C4-2B (cell line): Measurements from ENCODE around the gene ARL15.

Source experiments
- ZFX ChIP-seq: fragments of 450-650 bp; IDR thresholded peaks from 2 replicates; pipeline ENCODE4 v1.6.1; 2017
- TF ChIP-seq, protein P1 (sequence below): fragments of 450-650 bp; conservative IDR thresholded peaks from 2 replicates; pipeline ENCODE4 v1.5.1; 2017; ENCODE audit warnings: mild to moderate bottlenecking

DNA sequence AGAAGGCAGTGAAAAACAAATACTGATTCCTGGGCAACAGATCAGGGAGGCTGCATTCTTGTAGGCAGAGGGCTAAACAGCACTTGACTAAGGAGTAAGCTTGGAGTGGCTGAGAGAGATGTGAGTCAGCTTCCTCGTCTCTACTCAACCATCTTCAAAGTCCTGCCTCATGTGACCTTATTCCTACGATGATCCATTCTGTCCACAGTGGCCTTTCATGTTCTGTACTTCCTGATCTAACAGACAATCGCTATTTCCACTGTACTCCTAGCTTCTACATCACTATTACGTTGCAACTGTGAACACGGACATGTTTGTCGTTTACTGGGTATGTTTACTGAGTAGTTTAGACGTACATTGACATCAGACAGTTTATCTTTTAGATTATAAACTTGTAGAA is 365.4 kb downstream of the ARL15 start:
- TF ChIP-seq, protein P1, sequence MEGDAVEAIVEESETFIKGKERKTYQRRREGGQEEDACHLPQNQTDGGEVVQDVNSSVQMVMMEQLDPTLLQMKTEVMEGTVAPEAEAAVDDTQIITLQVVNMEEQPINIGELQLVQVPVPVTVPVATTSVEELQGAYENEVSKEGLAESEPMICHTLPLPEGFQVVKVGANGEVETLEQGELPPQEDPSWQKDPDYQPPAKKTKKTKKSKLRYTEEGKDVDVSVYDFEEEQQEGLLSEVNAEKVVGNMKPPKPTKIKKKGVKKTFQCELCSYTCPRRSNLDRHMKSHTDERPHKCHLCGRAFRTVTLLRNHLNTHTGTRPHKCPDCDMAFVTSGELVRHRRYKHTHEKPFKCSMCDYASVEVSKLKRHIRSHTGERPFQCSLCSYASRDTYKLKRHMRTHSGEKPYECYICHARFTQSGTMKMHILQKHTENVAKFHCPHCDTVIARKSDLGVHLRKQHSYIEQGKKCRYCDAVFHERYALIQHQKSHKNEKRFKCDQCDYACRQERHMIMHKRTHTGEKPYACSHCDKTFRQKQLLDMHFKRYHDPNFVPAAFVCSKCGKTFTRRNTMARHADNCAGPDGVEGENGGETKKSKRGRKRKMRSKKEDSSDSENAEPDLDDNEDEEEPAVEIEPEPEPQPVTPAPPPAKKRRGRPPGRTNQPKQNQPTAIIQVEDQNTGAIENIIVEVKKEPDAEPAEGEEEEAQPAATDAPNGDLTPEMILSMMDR, result no peak
- TF ChIP-seq ZFX, result no peak
